IMR-90 (cell line): ENCODE data around the gene PPP1CA. TPM values are rescaled to one million over a fixed set of nuclear protein-coding genes. Genes with fewer than 3 reads are reported as not detected.
"Not testable (repeated sequence)": the region's sequence is repeated elsewhere in the genome, so short reads cannot be mapped to it uniquely, and the experiment has no call there.

Experiments
- ATAC-seq: fragments of 200-7000 bp; cut with Tn5 transposase; 2 replicates; pipeline ENCODE4 v1.9.1; 2020; ENCODE audit warnings: low read depth, mild to moderate bottlenecking, moderate library complexity
- BruUV-seq: library from RNA; stranded (reverse); fragments of 400-500 nt; replicated peaks from 2 replicates; lab custom pipeline; 2021; lab: Mats Ljungman, UMichigan
- CTCF ChIA-PET: fragments of 300-600 bp; formaldehyde crosslinking; extraction: SDS; loops from one replicate; lab custom pipeline; 2021; ENCODE audit warnings: antibody characterized with exemption; lab: Yijun Ruan, JAX
- POLR2A ChIA-PET: fragments of 300-600 bp; sonication (Branson Sonifier 250); formaldehyde crosslinking; loops from one replicate; lab custom pipeline; 2022; ENCODE audit warnings: antibody characterized with exemption; ENCODE audit not compliant: unreplicated experiment; lab: Charles Lee
- DNase-seq: peaks from one replicate; pipeline ENCODE4 v3.0.0; 2013
- H2AFZ ChIP-seq: replicated peaks from 2 replicates; pipeline ENCODE3; 2013; ENCODE audit warnings: low read length, mild to moderate bottlenecking; ENCODE audit not compliant: poor library complexity
- H2AK5ac ChIP-seq: 2 replicates; pipeline ENCODE4 v1.6.1; 2013; ENCODE audit warnings: low read depth, low read length, inconsistent platforms
- H2AK9ac ChIP-seq: replicated peaks from 2 replicates; pipeline ENCODE3; 2013; ENCODE audit warnings: mild to moderate bottlenecking, low read depth, low read length, moderate library complexity; ENCODE audit not compliant: poor library complexity
- H2BK120ac ChIP-seq: 2 replicates; pipeline ENCODE4 v1.6.1; 2013; ENCODE audit warnings: low read depth, low read length, inconsistent platforms
- H2BK15ac ChIP-seq: 3 replicates; pipeline ENCODE4 v1.6.1; 2013; ENCODE audit warnings: low read depth, low read length, inconsistent platforms
- H2BK20ac ChIP-seq: 2 replicates; pipeline ENCODE4 v1.6.1; 2013; ENCODE audit warnings: low read depth, mild to moderate bottlenecking, inconsistent platforms, low read length, moderate library complexity
- H2BK5ac ChIP-seq: 2 replicates; pipeline ENCODE4 v1.6.1; 2013; ENCODE audit warnings: mild to moderate bottlenecking, low read depth, low read length, inconsistent platforms; ENCODE audit not compliant: poor library complexity, severe bottlenecking
- H3K14ac ChIP-seq: replicated peaks from 2 replicates; pipeline ENCODE4 v1.6.1; 2013; ENCODE audit warnings: low read depth, low read length, inconsistent platforms
- H3K18ac ChIP-seq: 2 replicates; pipeline ENCODE4 v1.6.1; 2013; ENCODE audit warnings: low read depth, low read length, control low read depth
- H3K23ac ChIP-seq: 2 replicates; pipeline ENCODE4 v1.6.1; 2013; ENCODE audit warnings: low read depth, low read length, inconsistent platforms
- H3K27ac ChIP-seq: 2 replicates; pipeline ENCODE4 v1.5.1; 2013; ENCODE audit warnings: mild to moderate bottlenecking, control low read depth, low read length; ENCODE audit not compliant: insufficient read depth
- H3K27me3 ChIP-seq: 2 replicates; pipeline ENCODE4 v1.6.1; 2013; ENCODE audit warnings: low read length; ENCODE audit not compliant: control insufficient read depth, insufficient read depth
- H3K36me3 ChIP-seq: 2 replicates; pipeline ENCODE4 v1.6.1; 2013; ENCODE audit warnings: low read length, mixed read lengths; ENCODE audit not compliant: control insufficient read depth, insufficient read depth
- H3K4ac ChIP-seq: 2 replicates; pipeline ENCODE4 v1.6.1; 2013; ENCODE audit warnings: low read depth, low read length, inconsistent platforms
- H3K4me1 ChIP-seq: 2 replicates; pipeline ENCODE4 v1.6.1; 2013; ENCODE audit warnings: low read length, mixed read lengths; ENCODE audit not compliant: control insufficient read depth, insufficient read depth
- H3K4me2 ChIP-seq: 2 replicates; pipeline ENCODE4 v1.6.1; 2013; ENCODE audit warnings: low read depth, mild to moderate bottlenecking, control low read depth, low read length, moderate library complexity
- H3K4me3 ChIP-seq: 2 replicates; pipeline ENCODE4 v1.5.1; 2013; ENCODE audit warnings: low read depth, mild to moderate bottlenecking, control low read depth, low read length, moderate library complexity; ENCODE audit not compliant: insufficient read depth
- H3K56ac ChIP-seq: 2 replicates; pipeline ENCODE4 v1.6.1; 2013; ENCODE audit warnings: low read length, inconsistent platforms; ENCODE audit not compliant: insufficient read depth; ENCODE audit errors: extremely low read depth
- H3K79me1 ChIP-seq, 2 experiments: 2 replicates each; pipeline ENCODE4 v1.6.1; 2013; ENCODE audit warnings: low read length in 2 of 2, inconsistent platforms in 1 of 2, low read depth in 1 of 2
- H3K9ac ChIP-seq: 2 replicates; pipeline ENCODE4 v1.6.1; 2013; ENCODE audit warnings: low read depth, low read length, control low read depth
- H3K9me1 ChIP-seq: 2 replicates; pipeline ENCODE4 v1.6.1; 2013; ENCODE audit warnings: low read length, inconsistent platforms; ENCODE audit not compliant: insufficient read depth
- H3K9me3 ChIP-seq: 2 replicates; pipeline ENCODE4 v1.6.1; 2013; ENCODE audit warnings: low read length; ENCODE audit not compliant: control insufficient read depth, insufficient read depth
- H4K20me1 ChIP-seq: 2 replicates; pipeline ENCODE4 v1.6.1; 2013; ENCODE audit warnings: low read length, inconsistent platforms; ENCODE audit not compliant: insufficient read depth
- H4K5ac ChIP-seq: 2 replicates; pipeline ENCODE4 v1.6.1; 2013; ENCODE audit warnings: mild to moderate bottlenecking, low read depth, low read length, control low read depth
- H4K8ac ChIP-seq, 2 experiments: 2 replicates each; pipeline ENCODE4 v1.6.1; 2013; ENCODE audit warnings: low read depth in 2 of 2, low read length in 2 of 2, control low read depth in 1 of 2, inconsistent platforms in 1 of 2
- H4K91ac ChIP-seq: 2 replicates; pipeline ENCODE4 v1.6.1; 2013; ENCODE audit warnings: low read depth, low read length, inconsistent platforms; ENCODE audit not compliant: insufficient read depth
- WGBS, 2 experiments: methylation state at CpG; one replicate each; pipeline versions ENCODE4 v1.1.5 to v1.1.7; 2013; ENCODE audit warnings: missing lambda C conversion rate in 2 of 2; ENCODE audit not compliant: insufficient read length in 1 of 2; ENCODE audit errors: extremely low coverage in 2 of 2; 5-methylcytosine and 5-hydroxymethylcytosine counted together
- dilution Hi-C: fragments of 300-500 bp; cut with HindIII; formaldehyde crosslinking; loops from one replicate; pipeline ENCODE4 v1.14.3; 2018; ENCODE audit warnings: low sequenced_read_pairs; ENCODE audit not compliant: unreplicated experiment
- in situ Hi-C: fragments of 300-500 bp; cut with MboI; formaldehyde crosslinking; loops from 3 replicates; pipeline ENCODE4 v1.14.3; 2019; ENCODE audit warnings: low sequenced_read_pairs, inconsistent platforms, mixed read lengths
- intact Hi-C: fragments of 100-400 bp; cut with micrococcal nuclease; formaldehyde crosslinking; loops from 2 replicates; pipeline ENCODE4 v1.10.0; 2022
- polyA plus RNA-seq, 3 experiments: library from polyadenylated mRNA; depleted of rRNA; stranded (reverse); fragments of >200 nt; gene quantifications; 2 replicates each; pipeline ENCODE4 v1.2.3, GENCODE V29; 2012; ENCODE audit warnings: low replicate concordance in 1 of 3
- total RNA-seq: library from RNA; depleted of rRNA; stranded (reverse); fragments of >200 nt; gene quantifications from 2 replicates; pipeline ENCODE4 v1.2.3, GENCODE V29; 2012

Gene PPP1CA
- total and polyA plus RNA-seq, 2 of the 4 experiments (the other 2 are of a cell fraction), result 228 to 313 TPM

- H3K27me3 ChIP-seq, H2BK20ac ChIP-seq, intact Hi-C loops, H3K9me3 ChIP-seq, H3K9me1 ChIP-seq, DNase-seq, BruUV-seq, dilution Hi-C loops, ATAC-seq, in situ Hi-C loops: not testable (repeated sequence)
- H3K4ac ChIP-seq, result peak overlapping the region; percentile 97
- H3K56ac ChIP-seq, result peak overlapping the region; percentile 90
- H3K9ac ChIP-seq, result peak overlapping the region; percentile 86
- WGBS, 2 experiments, result 38% methylated on average over 5 of the region's 19 CpGs; no CpG with 5 or more reads in 1 of the 2 experiments
- H2BK120ac ChIP-seq, result peak overlapping the region; percentile 91
- H3K4me3 ChIP-seq, result peak overlapping the region; percentile 48; the same call in 1 of the 2 replicates
- H3K36me3 ChIP-seq, result peaks cover 31% of the 10 kb centered on the region
- H2AFZ ChIP-seq, result peak overlapping the region; percentile 99
- H3K14ac ChIP-seq, result peak overlapping the region; percentile 99
- H4K8ac ChIP-seq, result peak overlapping the region; percentile 97 to 100
- peak overlapping the region; percentile 92 for H4K91ac ChIP-seq
- peaks cover 17 to 35% of the 10 kb centered on the region in 2 experiments; a peak in 3 of 4 replicates for H3K79me1 ChIP-seq
- ChIA-PET POLR2A (interaction anchor here (0.6 to 0.9 kb wide), 3 partner anchors 11 to 132 kb away, joined by 3 to 4 read pairs (median 3); no protein-coding TSS in a partner anchor), CTCF (interaction anchor here (0.9 to 1.5 kb wide), 4 partner anchors 10 to 67 kb away, joined by 3 to 7 read pairs (median 6); partner anchors contain the start of genes RAD9A and TMEM134)
- peak overlapping the region; percentile 99 for H3K18ac ChIP-seq
- peak overlapping the region; percentile 96 for H3K4me2 ChIP-seq
- peaks cover 13% of the 10 kb centered on the region for H3K4me1 ChIP-seq
- peak overlapping the region; percentile 95 for H2AK5ac ChIP-seq
- H3K23ac ChIP-seq, result peak overlapping the region; percentile 78
- peaks cover 30% of the 10 kb centered on the region for H4K20me1 ChIP-seq
- peak overlapping the region; percentile 97 for H2AK9ac ChIP-seq
- H3K27ac ChIP-seq, result peak overlapping the region; percentile 95
- peak overlapping the region; percentile 100 for H4K5ac ChIP-seq
- peak overlapping the region; percentile 94 for H2BK5ac ChIP-seq
- peak overlapping the region; percentile 72; the same call in 1 of the 3 replicates for H2BK15ac ChIP-seq
These were observed 658 bp upstream of the PPP1CA start for GRCh38 chr11:67402192-67402839.
